Measurements from ENCODE around the gene WDR83. TPM values are rescaled to one million over a fixed set of nuclear protein-coding genes. Genes with fewer than 3 reads are reported as not detected.

WDR83 gene
- total RNA-seq, 2 experiments from 2014 or later = 6.5 to 6.6 TPM

DNA sequence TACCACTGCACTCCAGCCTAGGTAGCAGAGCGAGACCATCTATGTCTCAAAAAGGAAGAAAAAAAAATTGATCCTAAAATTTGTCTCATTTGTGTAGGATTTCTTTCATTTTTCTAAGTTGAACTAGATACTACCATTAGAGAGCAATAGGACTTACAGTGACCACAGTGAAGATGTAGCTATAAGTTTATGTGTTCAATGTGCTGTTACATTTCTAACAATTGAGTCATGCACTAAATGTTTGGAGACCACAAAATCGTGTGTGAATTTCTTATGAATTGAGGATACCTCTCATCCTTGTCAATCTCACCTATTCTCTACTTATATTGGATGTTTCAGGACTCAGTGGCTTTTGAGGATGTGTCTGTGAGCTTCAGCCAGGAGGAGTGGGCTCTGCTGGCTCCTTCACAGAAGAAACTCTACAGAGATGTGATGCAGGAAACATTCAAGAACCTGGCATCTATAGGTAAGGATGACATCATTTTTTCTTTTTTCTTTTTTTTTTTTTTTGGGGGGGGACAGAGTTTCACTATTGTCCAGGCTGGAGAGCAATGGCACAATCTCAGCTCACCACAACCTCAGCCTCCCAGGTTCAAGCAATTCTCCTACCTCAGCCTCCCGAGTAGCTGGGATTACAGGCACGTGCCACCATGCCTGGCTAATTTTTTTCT lies 43.1 kb upstream of the WDR83 start:
- ChIA-PET CTCF (interaction anchor here (0.6 to 2.1 kb wide), 3 partner anchors 17 to 1364 kb away, joined by 3 to 7 read pairs (median 4); no protein-coding TSS in a partner anchor), POLR2A (interaction anchor here (0.6 to 2.4 kb wide), 2 partner anchors 10 to 16 kb away, joined by 3 to 10 read pairs; no protein-coding TSS in a partner anchor)
- Histone ChIP-seq H3K27me3 (ENCODE audit: control insufficient read depth in 1 of 2, insufficient read depth in 2 of 2, low read length in 2 of 2) (no peaks in the 10 kb centered on the region), H3K4me3 (ENCODE audit: low read length) (no peak overlapping the region), H3K36me3 (ENCODE audit: insufficient read depth, low read length) (peaks cover 51% of the 10 kb centered on the region), H3K27ac (ENCODE audit: low read depth in 1 of 2, low read length in 2 of 2) (no peak overlapping the region), H3K4me1 (ENCODE audit: insufficient read depth, low read length) (peaks cover 11% of the 10 kb centered on the region), H3K9me3 (ENCODE audit: control insufficient read depth in 1 of 2, insufficient read depth in 1 of 2, low read length in 2 of 2) (peaks cover 9 to 17% of the 10 kb centered on the region in 2 experiments)
- Mint-ChIP-seq H3K27me3 (no peaks in the 10 kb centered on the region), H3K4me1 (ENCODE audit: low read depth) (peaks cover 26% of the 10 kb centered on the region), H3K27ac (no peak overlapping the region), H3K4me3 (no peak overlapping the region), H3K9me3 (no peaks in the 10 kb centered on the region), H3K36me3 (ENCODE audit: low read depth) (peaks cover 54% of the 10 kb centered on the region)
- TF ChIP-seq CTCF (IDR thresholded peaks at IDR 0.05) = no peak
- intact Hi-C loops (cut with DNase I, micrococcal nuclease) = no loop called here
- DNase-seq (no peak), ATAC-seq (ENCODE audit: poor library complexity) (no peak)

GRCh38 chr19:12626958-12627357 lies 39.6 kb upstream of the WDR83 start:
- intact Hi-C loops (cut with DNase I, micrococcal nuclease) = no loop called here
- ChIA-PET POLR2A (no interaction called here), CTCF (no interaction called here)
- Mint-ChIP-seq H3K27ac (no peak overlapping the region), H3K4me1 (ENCODE audit: low read depth) (peaks cover 17% of the 10 kb centered on the region), H3K36me3 (ENCODE audit: low read depth) (peaks cover 70% of the 10 kb centered on the region), H3K4me3 (no peak overlapping the region), H3K27me3 (no peaks in the 10 kb centered on the region), H3K9me3 (peaks cover 9% of the 10 kb centered on the region)
- Histone ChIP-seq H3K36me3 (ENCODE audit: insufficient read depth, low read length) (peaks cover 64% of the 10 kb centered on the region), H3K4me3 (ENCODE audit: low read length) (no peak overlapping the region), H3K27ac (ENCODE audit: low read depth in 1 of 2, low read length in 2 of 2) (no peak overlapping the region), H3K9me3 (ENCODE audit: control insufficient read depth in 1 of 2, insufficient read depth in 1 of 2, low read length in 2 of 2) (peaks cover 9 to 23% of the 10 kb centered on the region in 2 experiments), H3K4me1 (ENCODE audit: insufficient read depth, low read length) (peaks cover 2% of the 10 kb centered on the region), H3K27me3 (ENCODE audit: control insufficient read depth in 1 of 2, insufficient read depth in 2 of 2, low read length in 2 of 2) (no peaks in the 10 kb centered on the region)
- DNase-seq (no peak), ATAC-seq (ENCODE audit: poor library complexity) (no peak)
- no peak for TF ChIP-seq CTCF (IDR thresholded peaks at IDR 0.05)

- H3K9me3 ChIP-seq (ENCODE audit: control insufficient read depth in 1 of 2, insufficient read depth in 1 of 2, low read length in 2 of 2) = peaks cover 9 to 23% of the 10 kb centered on the region in 2 experiments
- H3K4me1 Mint-ChIP-seq (ENCODE audit: low read depth) = peaks cover 11% of the 10 kb centered on the region
- no peak overlapping the region for H3K27ac Mint-ChIP-seq
- peaks cover 69% of the 10 kb centered on the region for H3K36me3 Mint-ChIP-seq (ENCODE audit: low read depth)
- ATAC-seq (ENCODE audit: poor library complexity) (no peak), DNase-seq (no peak)
- TF ChIP-seq CTCF (IDR thresholded peaks at IDR 0.05) = no peak
- no peak overlapping the region for H3K27ac ChIP-seq (ENCODE audit: low read depth in 1 of 2, low read length in 2 of 2)
- intact Hi-C loops (cut with DNase I, micrococcal nuclease) = no loop called here
- no peak overlapping the region for H3K4me3 Mint-ChIP-seq
- POLR2A ChIA-PET = no interaction called here
- peaks cover 9% of the 10 kb centered on the region for H3K9me3 Mint-ChIP-seq
- no peaks in the 10 kb centered on the region for H3K4me1 ChIP-seq (ENCODE audit: insufficient read depth, low read length)
- H3K4me3 ChIP-seq (ENCODE audit: low read length) = no peak overlapping the region
- peaks cover 64% of the 10 kb centered on the region for H3K36me3 ChIP-seq (ENCODE audit: insufficient read depth, low read length)
- H3K27me3 ChIP-seq (ENCODE audit: control insufficient read depth in 1 of 2, insufficient read depth in 2 of 2, low read length in 2 of 2) = no peaks in the 10 kb centered on the region
- CTCF ChIA-PET = no interaction called here
- no peaks in the 10 kb centered on the region for H3K27me3 Mint-ChIP-seq
These were observed 38.3 kb upstream of the WDR83 start for GRCh38 chr19:12628040-12629022.

Measured in CD4-positive, alpha-beta T cell (primary cell).